Prostate gland (tissue), 2 donors: ENCODE measurements around the gene VPS33A.

ENCODE experiments used
- CTCF ChIP-seq, 4 experiments: fragments of 200-600 bp in 2 of 4; fragments of 450-650 bp in 2 of 4; sonication (generic) in 2 of 4; IDR thresholded peaks; 1 replicate in 3 of 4; 2 replicates in 1 of 4; pipeline ENCODE4 v1.5.1; 2016 to 2019; ENCODE audit warnings: antibody characterized with exemption in 4 of 4, mild to moderate bottlenecking in 2 of 4, moderate library complexity in 2 of 4
- POLR2A ChIP-seq: fragments of 450-650 bp; IDR thresholded peaks from one replicate; pipeline ENCODE4 v1.6.1; 2016; ENCODE audit warnings: antibody characterized with exemption, mild to moderate bottlenecking
- POLR2AphosphoS5 ChIP-seq: sonication (generic); formaldehyde crosslinking; IDR thresholded peaks from one replicate; pipeline ENCODE4 v1.6.1; 2017; ENCODE audit warnings: antibody characterized with exemption

- TF ChIP-seq POLR2A (no peak), CTCF (IDR thresholded peaks at IDR 0.05) (no peak), POLR2AphosphoS5 (no peak)
Observed at GRCh38 chr12:122228092-122228491, 38.2 kb downstream of the VPS33A start.
